Activated CD4-positive, alpha-beta T cell treated with anti-CD3 and anti-CD28 coated beads for 4 hours (primary cell): ENCODE measurements around the gene RASSF8.
A peak's percentile ranks its signal among the peaks of the same experiment; 100 is the strongest.

Source experiments
- DNase-seq, 2 donors: peaks; one replicate each; pipeline ENCODE4 v3.0.0-alpha.2; 2020

The RASSF8 gene

DNA sequence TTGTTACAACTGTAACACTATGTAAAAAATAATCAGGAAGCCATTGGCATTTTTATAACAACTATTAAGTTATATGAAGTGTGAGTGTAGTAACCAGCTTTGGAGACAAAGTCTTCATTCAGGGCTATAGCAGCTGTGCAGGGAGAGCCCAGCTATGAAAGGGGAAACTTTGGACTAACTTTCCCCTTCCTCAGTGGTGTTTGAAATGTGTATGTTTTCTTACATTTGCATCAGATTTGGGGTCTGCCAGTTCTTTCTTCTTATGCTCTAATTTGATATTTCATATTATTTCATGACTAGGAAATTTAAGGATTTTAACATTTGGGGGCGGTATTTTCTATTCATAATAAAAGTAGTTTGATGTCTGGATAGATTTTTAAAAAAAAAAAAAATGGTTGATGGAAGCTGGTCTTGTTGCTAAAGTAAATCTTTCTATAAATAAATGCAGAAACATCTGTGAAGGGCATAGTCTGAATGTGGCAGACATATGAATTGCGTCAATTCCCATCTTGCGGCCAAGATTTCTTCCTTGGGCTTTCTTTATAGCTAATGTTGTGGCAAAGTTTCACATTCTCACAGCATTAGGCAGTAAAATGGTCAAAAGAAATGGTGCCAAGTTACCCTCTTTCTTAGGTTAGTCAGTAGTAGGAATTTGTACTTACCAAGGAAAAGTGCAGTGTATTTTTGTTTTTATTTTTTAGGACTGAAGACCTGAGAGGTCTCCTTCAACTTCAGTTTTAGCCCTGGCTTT is 35.6 kb downstream of the RASSF8 start:
- DNase-seq: no peak

DNA sequence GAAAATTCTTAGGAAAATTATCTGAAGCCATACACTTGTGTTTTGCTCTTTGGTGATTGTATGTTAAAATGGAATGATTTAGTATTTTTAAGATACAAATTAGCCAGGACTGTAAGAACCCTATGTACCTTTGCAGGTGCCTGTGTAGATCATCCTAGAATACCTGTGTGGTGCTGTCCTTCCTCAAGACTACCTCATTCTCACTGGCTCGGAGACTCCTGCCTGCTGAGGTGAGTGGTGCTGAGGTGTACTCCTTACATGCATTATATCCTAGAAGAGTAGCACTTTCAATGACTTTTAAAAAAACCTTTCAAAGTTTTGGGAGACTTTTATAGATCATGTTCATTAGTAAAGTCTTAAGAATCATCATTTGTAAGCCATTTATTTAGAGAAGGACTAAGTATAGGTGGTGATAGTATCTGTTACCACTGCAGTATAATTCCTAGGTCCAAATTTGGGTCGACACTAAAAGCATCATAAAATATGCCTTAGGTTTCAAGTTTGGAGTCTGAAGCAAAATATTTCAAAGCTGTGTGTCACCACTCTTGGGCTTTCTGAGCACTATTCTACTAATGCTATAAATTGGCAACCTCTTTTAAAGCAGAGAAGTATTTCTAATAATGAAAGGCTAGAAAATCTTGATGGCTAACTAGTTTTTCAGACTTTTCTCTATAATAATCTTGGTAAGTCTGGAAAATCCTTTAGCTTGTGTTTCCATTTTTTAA is 36.6 kb downstream of the RASSF8 start:
- no peak for DNase-seq

DNA sequence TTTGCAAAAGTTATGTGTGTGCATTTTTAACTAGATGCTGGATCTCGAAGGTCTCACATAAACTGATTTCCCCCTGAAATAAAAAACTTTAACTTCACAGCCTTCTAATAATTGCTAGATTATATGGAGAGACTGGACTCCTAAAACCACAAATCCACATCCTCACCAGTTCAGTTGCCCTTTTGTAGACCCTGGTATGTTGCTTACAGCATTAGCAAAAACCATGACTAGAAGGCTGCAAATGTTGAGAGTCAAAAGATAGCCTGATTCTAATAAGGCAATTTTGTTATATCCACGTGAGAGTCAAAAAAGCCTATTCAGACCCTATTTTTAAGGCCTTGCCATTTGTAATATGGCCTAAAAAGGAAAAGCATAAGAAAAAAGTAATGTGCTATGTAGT is 37.4 kb downstream of the RASSF8 start:
- no peak for DNase-seq

DNA sequence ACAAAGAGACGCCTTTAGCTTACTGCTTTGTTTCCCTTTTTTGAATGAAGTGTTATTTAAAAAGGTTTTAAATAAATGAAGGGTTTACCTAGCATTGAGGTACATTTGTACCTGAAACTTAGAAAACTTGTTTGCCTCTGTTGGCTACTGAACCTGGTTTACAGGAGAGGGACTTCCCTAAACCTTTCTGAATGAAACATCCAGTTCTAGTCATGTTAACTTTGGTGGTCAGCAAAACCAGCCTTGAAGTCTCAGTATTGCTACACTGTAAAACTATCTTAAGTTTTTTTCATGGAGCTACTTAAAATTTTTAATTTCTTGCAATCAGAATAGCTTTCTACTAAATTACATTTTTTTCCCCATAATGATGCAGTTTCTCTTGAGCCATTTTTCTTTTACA is 38.2 kb downstream of the RASSF8 start:
- DNase-seq: no peak

DNA sequence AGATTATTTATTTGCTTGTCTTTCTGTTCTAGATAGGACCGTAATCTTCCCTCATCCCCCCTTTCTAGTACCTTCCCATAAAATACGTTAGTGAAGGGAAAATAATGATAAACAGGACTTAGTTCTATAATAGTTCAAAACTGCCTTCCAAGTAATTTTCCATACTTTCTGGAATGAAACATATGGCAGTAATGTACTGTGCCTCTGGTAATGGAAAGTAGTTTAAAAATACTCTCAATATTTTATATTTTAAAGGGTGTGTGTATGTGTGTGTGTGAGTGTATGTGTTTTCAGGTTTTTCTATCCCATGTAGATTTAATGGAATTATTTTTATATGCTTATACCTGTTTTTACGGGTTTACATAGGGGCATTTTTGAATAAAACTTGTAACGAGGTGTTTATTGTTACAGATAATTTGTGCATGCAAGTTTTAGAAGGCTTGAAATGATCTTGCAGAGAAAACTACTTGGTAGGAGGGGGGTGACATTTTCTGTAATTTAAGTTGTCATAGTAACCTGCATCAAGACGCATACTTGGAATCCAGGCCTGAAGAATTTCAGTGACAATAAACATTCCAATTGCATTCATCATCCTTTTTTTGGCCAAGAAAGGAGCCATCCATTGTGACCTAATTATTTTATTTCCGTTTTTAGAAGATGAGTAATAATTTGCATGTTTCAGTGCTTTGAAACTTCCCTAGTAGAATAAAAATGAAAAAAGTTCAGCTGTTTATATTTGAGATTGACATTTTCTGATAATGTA is 38.9 kb downstream of the RASSF8 start:
- no peak for DNase-seq

DNA sequence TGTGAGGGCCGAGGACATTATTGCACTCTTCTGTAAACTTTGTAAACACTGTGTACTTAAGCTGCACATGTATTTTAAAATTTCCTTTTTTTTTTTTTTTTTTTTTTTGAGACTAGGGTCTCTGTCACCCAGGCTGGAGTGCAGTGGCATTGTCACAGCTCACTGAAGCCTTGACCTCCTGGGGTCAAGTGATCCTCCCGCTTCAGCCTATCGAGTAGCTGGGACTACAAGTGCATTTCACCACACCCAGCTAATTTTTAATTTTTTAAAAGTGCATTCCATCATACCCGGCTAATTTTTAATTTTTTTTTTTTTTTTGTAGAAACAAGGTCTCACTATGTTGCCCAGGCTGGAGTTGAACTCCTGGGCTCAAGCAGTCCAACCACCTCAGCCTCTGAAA is 42.4 kb downstream of the RASSF8 start:
- no peak for DNase-seq

DNA sequence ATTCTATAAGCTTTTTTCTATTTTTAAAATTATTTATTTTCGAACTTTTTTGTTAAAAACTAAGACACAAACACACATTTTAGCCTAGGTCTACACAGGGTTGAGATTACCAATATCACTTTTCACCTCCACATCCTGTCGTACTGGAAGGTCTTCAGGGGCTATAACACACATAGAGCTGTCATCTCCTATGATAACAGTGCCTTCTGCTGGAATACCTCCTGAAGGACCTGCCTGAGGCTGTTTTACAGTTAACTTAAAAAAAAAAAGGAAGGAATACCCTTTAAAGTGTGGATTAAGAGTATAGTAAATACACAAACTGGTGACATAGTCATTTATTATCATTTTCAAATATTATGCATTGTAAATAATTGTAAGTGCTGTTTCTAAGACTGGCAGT is 43.0 kb downstream of the RASSF8 start:
- DNase-seq: no peak

DNA sequence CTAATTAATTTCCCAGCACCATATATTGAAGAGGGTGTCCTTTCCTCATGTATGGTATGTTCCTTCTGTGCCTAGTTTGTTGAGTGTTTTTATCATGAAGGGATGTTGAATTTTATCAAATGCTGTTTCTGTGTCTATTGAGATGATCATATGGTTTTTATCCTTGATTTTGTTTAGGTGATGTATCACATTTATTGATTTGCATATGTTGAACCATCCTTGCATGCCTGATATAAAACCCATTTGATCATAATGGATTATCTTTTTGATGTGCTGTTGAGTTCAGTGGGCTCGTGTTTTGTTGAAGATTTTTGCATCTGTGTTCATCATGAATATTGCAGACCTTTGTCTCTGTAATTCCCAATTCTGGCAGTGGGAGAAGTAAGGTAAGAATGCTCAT is 44.6 kb downstream of the RASSF8 start:
- DNase-seq: no peak

DNA sequence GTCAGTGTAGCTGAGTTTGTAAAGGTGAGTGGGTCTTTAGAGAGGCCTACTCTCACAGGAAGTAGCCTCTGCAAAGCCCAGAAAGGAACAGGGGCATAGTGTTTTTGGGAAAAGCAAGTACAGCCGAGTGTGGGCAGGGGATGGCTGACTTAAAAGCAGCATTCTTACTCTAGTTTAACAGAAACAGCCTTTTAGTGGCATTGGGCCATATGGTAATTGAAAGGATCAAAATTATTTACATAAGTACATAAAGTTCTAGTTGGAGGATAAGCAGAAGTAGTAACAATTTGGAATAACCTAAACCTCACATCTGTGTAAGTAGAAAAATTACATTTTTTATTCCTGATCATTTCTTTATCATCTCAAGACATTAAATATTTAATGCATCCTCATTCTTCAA is 49.1 kb downstream of the RASSF8 start:
- DNase-seq: no peak

DNA sequence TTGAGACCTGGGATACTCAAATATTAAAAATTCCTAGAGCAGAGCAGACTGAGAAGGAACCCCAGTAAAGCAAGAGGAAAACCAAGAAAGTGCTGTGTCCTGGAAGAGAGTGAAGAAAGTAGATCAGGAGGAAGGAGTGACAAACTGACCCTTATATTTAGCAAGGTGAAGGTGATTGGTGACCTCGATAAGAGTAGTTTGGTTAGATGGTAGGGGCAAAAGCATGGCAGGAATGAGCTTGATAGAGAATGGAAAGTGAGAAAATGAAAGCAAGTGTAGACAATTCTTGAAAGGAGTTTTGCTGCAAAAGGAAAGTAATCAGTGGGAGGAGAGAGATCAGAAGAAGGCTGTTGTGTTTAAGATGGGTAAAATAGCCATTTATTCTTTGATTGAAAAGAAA is 51.1 kb downstream of the RASSF8 start:
- DNase-seq: no peak

DNA sequence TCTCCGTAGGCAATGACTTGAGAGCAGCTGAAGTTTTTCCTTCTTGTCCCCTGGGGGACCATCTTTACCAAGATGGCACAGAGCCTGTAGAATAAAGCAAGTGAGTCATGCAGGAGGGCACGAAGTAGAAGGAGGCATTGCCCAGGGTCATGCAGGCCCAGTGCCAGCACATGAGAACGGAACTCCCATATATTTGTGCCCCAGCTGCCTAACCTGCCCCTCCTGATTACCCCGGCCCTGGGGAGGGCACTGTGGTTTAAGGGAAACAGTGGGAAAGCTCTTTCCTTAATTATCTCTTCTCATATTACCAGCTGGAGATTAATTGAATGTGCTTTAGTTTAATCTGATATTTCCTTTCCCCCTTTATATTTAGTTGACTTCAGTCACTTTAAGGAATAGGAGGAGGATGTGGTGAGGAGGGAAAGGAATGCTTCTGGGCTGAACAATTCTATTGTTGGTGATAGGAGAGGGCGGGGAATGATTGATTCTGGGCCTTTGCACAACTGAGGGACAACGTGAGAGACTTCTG is 51.9 kb downstream of the RASSF8 start:
- DNase-seq: no peak

DNA sequence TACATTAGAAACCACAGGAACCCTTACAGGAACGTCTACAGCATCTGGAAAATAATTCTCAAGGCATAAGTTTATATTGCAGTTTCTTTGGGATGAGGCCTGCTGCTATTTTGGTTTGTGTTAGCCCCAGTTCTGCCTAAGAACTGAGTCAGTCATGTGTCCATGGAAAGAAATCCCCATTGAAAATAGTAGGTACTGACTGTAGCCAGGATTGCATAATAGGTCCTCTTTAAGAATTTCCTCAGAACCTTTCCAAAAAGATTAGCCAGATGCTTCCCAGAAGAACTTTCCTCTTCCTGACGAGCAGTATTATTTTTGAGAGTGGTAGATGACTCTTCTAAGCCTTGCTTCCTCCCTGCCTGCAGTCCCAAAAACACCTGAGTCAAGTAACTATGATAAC is 52.6 kb downstream of the RASSF8 start:
- no peak for DNase-seq

DNA sequence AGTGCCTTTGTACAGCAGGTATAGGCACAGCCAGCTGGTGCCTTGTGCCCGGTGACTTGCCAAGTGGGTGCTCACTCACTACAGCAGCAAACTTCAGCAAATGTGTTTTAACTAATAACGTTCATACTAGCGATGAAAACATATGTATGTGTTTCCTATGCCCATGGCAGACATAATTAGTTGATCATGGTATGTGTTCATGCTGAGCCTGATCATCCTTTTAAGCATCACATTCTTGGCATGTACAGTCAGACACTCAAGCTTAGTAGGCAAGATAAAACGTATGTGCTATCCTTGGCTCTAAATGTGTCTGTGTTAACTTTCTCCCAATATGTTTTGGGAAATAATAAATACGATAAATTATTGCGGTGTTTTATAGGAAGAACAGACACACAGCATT is 55.6 kb downstream of the RASSF8 start:
- DNase-seq: no peak

DNA sequence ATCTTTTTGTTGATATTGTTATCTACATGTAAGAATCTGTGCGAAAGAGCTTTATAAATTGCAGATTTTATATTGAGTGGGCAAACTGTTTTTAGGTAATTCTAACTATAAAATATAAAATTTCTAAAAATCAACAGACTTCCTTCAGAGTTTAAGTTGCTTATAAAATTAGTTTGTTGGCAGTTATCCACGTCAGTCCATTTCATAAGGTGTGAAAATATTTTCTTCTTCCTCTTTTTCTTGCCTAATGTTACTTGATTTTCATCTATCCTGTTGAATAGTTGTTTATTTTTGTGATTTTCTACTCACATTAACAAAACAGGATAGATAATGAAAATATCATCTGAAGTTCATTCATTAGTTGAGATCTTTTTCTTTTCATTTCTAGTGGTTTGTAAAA is 58.0 kb downstream of the RASSF8 start:
- no peak for DNase-seq

DNA sequence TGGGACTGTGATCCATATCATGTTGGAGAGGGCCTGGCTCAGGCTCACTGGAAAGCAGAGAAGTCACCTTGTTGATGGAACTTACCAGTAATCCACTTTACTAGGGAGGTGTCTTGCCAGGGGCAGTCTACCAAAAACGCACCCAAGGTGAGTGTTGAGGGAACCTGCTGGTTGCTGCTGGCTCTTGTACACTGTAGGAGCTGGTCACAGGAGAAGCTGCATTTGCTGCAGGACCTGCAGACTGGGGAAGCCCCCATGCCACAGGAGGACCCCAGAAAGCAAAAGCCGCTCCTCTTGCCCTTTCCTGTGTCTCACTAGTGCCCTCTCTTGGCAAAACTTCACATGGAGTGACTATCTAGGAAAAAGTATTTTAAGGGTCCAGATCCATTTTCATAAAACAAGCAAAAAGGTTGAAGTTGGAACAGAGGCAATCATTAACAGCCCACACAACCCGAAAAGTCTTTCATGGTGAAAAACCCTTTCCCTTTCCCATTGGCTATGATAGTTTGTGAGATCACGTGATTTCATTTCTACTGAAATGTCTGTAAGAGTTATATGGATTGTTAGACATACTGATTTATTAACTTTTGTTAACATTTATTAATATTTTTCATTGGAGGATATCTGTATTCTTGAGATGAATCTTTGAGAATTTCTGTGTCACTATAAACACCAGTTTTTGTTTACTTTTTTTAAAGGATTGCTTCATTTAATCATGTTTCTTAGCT is 59.2 kb downstream of the RASSF8 start:
- no peak for DNase-seq

DNA sequence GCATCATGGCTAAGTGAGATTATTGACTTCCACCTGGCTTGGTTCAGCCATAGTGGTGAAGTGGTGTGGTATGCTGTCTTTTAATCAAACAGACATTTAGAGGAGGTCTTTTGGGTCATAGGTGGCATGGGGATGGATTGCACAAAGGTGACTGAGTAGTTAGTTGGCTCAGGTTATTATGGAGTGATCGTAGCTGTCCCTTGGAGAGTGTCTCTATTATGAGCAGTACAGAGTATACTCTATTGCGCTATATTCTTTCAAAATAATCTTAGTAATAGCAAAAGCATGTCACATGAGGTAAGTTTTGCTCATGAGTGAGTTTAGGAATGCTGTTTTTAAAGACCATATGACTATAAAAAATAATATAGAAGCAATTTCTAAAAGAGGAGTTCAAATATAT is 60.4 kb downstream of the RASSF8 start:
- no peak for DNase-seq

DNA sequence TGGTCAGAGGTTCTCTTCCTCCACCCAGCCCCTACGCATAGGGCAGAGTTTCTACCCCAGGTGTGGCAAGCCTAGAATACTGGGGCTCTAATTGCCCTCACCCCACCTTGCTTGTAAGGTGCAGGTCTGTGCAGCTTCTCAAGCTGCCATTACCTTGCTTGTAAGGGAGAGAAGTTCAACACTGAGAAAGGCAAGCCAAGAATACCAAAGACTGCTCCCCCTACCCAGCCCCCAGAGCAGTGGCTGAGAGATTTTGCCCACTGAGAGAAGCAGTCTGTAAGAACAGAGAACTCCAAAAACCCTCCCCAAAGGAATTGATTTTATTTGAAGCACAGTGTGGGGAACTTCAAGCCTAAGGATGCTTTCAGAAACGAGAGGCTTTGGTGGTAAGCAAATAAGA is 63.1 kb downstream of the RASSF8 start:
- no peak for DNase-seq

DNA sequence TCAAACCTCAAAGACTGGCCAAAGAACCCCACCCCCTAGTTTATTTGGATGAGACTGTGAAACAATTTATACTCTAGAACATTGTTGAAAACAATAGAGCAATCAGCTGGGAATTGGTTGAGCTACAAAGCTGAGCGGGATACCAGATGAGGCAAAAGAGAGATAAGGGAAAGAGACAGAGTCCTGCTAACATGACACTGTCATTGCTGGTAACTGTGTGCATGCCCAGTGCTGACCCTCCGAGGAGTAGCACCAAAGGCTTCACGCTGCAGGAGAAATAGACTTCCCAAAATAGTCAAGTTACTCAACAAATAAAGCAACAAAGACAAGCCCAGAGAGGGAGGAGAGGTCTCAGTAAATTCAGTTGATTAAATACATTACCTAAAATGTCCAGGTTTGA is 63.6 kb downstream of the RASSF8 start:
- DNase-seq: no peak

DNA sequence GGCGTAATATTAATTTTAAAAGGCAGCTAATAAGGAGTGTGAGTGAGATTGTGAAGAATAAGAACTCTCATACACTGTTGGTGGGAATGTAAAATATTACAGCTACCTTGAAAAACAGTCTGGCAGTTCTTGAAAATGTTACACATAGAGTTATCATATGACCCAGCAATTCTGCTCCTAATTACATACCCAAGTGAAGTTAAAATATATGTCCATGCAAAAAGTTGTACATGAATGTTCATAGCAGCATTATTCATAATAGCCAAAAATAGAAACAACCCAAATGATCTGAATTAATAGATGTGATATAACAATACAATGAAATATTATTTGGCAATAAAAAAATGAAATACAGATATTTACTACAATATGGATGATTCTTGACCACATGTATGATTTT is 68.2 kb downstream of the RASSF8 start:
- DNase-seq: no peak

DNA sequence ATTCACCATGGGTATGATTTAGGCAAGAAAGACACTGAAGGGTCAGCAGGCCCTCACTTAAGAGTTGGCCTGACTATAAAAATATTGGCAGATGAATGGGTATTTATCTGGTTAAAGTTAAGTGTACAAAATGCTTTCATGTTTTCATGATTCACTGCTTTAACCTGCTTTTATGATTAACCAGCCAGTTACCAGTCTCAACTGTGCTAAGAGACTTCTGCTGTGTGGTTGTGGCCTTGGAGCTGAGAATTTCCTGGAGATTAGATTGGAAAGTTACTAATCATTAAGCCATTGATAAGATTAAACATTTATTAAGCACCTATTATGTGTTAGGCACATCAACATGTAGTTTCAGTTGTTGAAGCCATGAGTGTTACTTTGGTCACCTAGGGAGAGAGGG is 68.9 kb downstream of the RASSF8 start:
- DNase-seq: no peak

DNA sequence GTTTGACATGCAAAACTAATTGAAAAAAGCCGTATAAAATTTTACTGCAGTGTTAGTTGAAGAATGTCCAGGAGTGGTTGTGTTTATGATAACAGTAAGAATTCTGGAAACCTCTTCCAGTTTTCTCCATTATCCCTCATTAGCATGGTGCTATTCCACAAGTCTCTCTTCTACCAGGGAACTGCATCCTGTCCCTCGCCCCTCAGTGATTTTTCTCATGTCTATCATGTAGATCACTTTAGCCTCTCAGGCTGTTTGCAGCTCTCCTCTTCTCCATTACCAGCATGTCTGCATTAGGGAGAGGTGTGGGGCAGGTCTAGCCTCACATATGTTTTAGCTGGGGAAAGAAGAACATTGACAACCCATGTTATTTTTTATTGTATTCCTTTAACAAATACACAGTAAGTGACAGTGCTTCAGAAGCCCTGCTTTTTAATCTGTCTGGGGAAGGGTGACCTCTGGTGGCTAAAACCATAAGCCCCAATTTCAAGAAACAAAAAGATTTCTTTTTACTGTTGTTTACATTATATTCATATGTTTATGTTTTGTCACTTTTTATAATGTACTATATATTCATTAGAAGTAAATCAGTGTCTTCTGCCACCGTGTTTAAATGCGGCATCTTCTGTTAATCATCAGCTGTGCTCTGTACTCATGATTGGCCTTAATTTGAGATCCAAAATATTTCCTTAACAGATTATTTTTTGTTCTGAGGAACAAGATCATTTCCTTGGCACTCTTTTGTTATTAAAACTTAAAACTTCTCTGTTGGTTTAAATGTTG is 70.7 kb downstream of the RASSF8 start:
- peak in 1 of 2 donors; percentile 5 for DNase-seq

DNA sequence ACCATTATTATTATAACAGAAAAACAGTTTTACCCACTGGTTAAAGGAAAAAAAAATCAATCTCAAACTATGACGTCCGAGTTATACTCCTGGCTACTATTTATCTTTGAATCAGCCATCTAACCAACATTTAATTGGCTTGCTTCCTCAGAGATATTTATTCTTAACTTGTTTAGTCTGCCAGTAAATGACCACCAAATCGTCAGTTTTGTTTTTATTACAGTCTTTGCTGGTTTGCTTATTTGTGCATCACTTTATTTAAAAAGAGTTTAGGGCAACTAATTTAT is 71.2 kb downstream of the RASSF8 start:
- DNase-seq: no peak

DNA sequence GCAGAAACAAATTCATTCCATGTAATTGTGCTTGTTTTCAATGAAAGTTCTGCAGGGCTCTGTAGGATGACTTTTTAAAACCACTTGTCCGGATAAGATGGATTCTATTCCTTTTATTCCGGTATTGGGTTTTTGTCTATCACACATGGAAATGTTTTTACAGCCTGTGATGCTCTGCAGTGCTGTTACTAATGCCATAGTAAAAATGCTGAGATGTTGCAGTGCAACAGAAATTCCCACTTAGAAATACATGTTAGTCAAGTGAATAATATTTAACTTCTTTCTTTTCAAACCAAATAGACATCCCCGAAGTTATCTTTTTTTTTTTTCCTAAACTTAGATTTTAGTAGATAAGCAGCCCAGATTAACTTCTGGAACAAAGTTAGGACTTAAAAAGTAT is 71.9 kb downstream of the RASSF8 start:
- no peak for DNase-seq
